Parathyroid adenoma (tissue), 2 donors: ENCODE data around the gene PHLDB2.

Experiments
- H2AFZ ChIP-seq: fragments of 300-600 bp; sonication (generic); one replicate; pipeline ENCODE4 v1.7.0; 2017; ENCODE audit warnings: antibody characterized with exemption, mild to moderate bottlenecking
- H3K27ac ChIP-seq: fragments of 300-600 bp; sonication (generic); one replicate; pipeline ENCODE4 v1.7.0; 2017
- H3K27me3 ChIP-seq: fragments of 300-600 bp; sonication (generic); one replicate; pipeline ENCODE4 v1.7.0; 2017; ENCODE audit warnings: low read length; ENCODE audit not compliant: control insufficient read depth, insufficient read depth
- H3K36me3 ChIP-seq: fragments of 300-600 bp; sonication (generic); one replicate; pipeline ENCODE4 v1.7.0; 2017; ENCODE audit warnings: low read length; ENCODE audit not compliant: control insufficient read depth, insufficient read depth
- H3K4me1 ChIP-seq: fragments of 300-600 bp; sonication (generic); one replicate; pipeline ENCODE4 v1.7.0; 2017; ENCODE audit warnings: control low read depth
- H3K4me2 ChIP-seq: fragments of 300-600 bp; sonication (generic); one replicate; pipeline ENCODE4 v1.7.0; 2017; ENCODE audit warnings: low read length
- H3K4me3 ChIP-seq: fragments of 300-600 bp; sonication (generic); one replicate; pipeline ENCODE4 v1.7.0; 2017; ENCODE audit warnings: low read depth, low read length
- H3K79me2 ChIP-seq: fragments of 300-600 bp; sonication (generic); one replicate; pipeline ENCODE4 v1.7.0; 2017; ENCODE audit warnings: control low read depth
- H3K9ac ChIP-seq: fragments of 300-600 bp; sonication (generic); one replicate; pipeline ENCODE4 v1.7.0; 2017; ENCODE audit warnings: mild to moderate bottlenecking
- H3K9me3 ChIP-seq: fragments of 300-600 bp; sonication (generic); one replicate; pipeline ENCODE4 v1.7.0; 2017; ENCODE audit warnings: low read length; ENCODE audit not compliant: control insufficient read depth
- CTCF ChIP-seq: fragments of 300-600 bp; sonication (generic); IDR thresholded peaks from one replicate; pipeline ENCODE4 v1.7.0; 2017; ENCODE audit warnings: antibody characterized with exemption, mild to moderate bottlenecking
- donor health status: primary hyperparathyroidism.

Gene PHLDB2

GRCh38 chr3:111852540-111852939 is 6.5 kb upstream of the PHLDB2 start:
- Histone ChIP-seq H3K4me2 (no peak overlapping the region), H3K4me3 (no peak overlapping the region), H3K36me3 (no peaks in the 10 kb centered on the region), H3K9me3 (no peaks in the 10 kb centered on the region), H3K27me3 (no peaks in the 10 kb centered on the region), H3K9ac (no peak overlapping the region), H3K4me1 (no peaks in the 10 kb centered on the region), H2AFZ (no peak overlapping the region), H3K27ac (no peak overlapping the region), H3K79me2 (no peaks in the 10 kb centered on the region)
- no peak for TF ChIP-seq CTCF

- H3K27ac ChIP-seq, result no peak overlapping the region
- no peak overlapping the region for H3K9ac ChIP-seq
- no peaks in the 10 kb centered on the region for H3K27me3 ChIP-seq
- H2AFZ ChIP-seq, result no peak overlapping the region
- no peaks in the 10 kb centered on the region for H3K79me2 ChIP-seq
- H3K4me3 ChIP-seq, result no peak overlapping the region
- no peaks in the 10 kb centered on the region for H3K9me3 ChIP-seq
- H3K4me1 ChIP-seq, result no peaks in the 10 kb centered on the region
- no peaks in the 10 kb centered on the region for H3K36me3 ChIP-seq
- no peak for TF ChIP-seq CTCF
- no peak overlapping the region for H3K4me2 ChIP-seq
Observed at GRCh38 chr3:111853068-111853467, 6.0 kb upstream of the PHLDB2 start.

GRCh38 chr3:111854990-111855389 is 4.1 kb upstream of the PHLDB2 start:
- Histone ChIP-seq H3K4me2 (no peak overlapping the region), H3K4me3 (no peak overlapping the region), H3K9me3 (no peaks in the 10 kb centered on the region), H3K4me1 (no peaks in the 10 kb centered on the region), H3K9ac (no peak overlapping the region), H3K79me2 (no peaks in the 10 kb centered on the region), H3K27me3 (no peaks in the 10 kb centered on the region), H3K27ac (no peak overlapping the region), H3K36me3 (no peaks in the 10 kb centered on the region), H2AFZ (no peak overlapping the region)
- no peak for TF ChIP-seq CTCF

- Histone ChIP-seq H3K9me3 (no peaks in the 10 kb centered on the region), H3K27ac (no peak overlapping the region), H3K4me3 (no peak overlapping the region), H3K4me1 (no peaks in the 10 kb centered on the region), H3K9ac (no peak overlapping the region), H3K79me2 (no peaks in the 10 kb centered on the region), H3K36me3 (no peaks in the 10 kb centered on the region), H2AFZ (no peak overlapping the region), H3K27me3 (no peaks in the 10 kb centered on the region), H3K4me2 (no peak overlapping the region)
- no peak for TF ChIP-seq CTCF
Observed at GRCh38 chr3:111856501-111856900, 2.6 kb upstream of the PHLDB2 start.

- Histone ChIP-seq H3K36me3 (no peaks in the 10 kb centered on the region), H3K27me3 (no peaks in the 10 kb centered on the region), H3K9me3 (no peaks in the 10 kb centered on the region), H3K79me2 (peaks cover 2% of the 10 kb centered on the region), H3K9ac (no peak overlapping the region), H3K4me3 (no peak overlapping the region), H2AFZ (no peak overlapping the region), H3K4me2 (no peak overlapping the region), H3K27ac (no peak overlapping the region), H3K4me1 (no peaks in the 10 kb centered on the region)
- TF ChIP-seq CTCF, result no peak
Observed at GRCh38 chr3:111857474-111857873, 1.6 kb upstream of the PHLDB2 start.
